DND-41 (cell line): ENCODE data around the gene HRG.

ENCODE experiments used
- CTCF ChIP-seq: IDR thresholded peaks from 2 replicates; pipeline ENCODE4 v1.5.1; 2012; ENCODE audit warnings: borderline replicate concordance, low read length, moderate library complexity, mild to moderate bottlenecking; ENCODE audit not compliant: poor library complexity, severe bottlenecking; ENCODE audit errors: extremely low read depth
- EZH2 ChIP-seq: IDR thresholded peaks from 3 replicates; pipeline ENCODE4 v1.6.1; 2012; ENCODE audit warnings: borderline replicate concordance, low read depth, mild to moderate bottlenecking, moderate library complexity, low read length, inconsistent platforms; ENCODE audit not compliant: severe bottlenecking

DNA sequence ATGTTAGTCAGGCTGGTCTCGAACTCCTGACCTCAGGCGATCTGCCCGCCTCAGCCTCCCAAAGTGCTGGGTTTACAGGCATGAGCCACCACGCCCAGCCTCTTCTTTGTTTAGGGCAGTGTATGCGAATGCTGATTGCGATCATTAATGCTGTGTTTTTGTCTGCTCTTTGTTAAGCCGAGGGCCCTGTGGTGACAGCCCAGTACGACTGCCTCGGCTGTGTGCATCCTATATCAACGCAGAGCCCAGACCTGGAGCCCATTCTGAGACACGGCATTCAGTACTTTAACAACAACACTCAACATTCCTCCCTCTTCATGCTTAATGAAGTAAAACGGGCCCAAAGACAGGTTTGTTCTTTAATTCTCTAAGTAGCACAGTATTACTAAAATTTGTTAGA is 59.1 kb downstream of the HRG start:
- TF ChIP-seq EZH2 (no peak), CTCF (no peak)
